HUDEP-2 (cell line): ENCODE data around the gene OSBPL3.

Experiments
- DNase-seq, 76 experiments: peaks; one replicate each; lab custom pipeline; 2025; ENCODE audit not compliant: unreplicated experiment in 76 of 76; lab: John Stamatoyannopoulos, UW

The OSBPL3 gene

GRCh38 chr7:24869572-24869971 lies 110.4 kb downstream of the OSBPL3 start:
- DNase-seq: no peak

DNA sequence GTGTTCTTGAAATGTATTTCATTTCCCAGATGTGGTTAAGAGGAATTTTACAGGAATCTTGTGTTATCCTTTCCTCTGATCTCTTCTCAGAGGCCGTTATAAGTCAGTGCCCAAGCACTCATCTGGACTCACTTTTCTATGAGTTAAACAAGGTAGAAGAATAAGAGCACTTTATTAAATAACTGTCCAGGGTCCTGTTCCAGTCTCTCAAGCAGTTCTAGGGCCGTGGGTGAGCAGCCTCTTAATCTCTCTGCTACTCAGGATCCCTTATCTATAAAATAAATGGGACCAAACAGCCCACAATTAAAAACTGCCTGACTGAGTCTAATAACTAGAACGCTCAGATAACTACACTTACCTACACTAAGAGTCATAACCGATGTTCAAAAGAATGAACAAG lies 111.2 kb downstream of the OSBPL3 start:
- no peak for DNase-seq

DNA sequence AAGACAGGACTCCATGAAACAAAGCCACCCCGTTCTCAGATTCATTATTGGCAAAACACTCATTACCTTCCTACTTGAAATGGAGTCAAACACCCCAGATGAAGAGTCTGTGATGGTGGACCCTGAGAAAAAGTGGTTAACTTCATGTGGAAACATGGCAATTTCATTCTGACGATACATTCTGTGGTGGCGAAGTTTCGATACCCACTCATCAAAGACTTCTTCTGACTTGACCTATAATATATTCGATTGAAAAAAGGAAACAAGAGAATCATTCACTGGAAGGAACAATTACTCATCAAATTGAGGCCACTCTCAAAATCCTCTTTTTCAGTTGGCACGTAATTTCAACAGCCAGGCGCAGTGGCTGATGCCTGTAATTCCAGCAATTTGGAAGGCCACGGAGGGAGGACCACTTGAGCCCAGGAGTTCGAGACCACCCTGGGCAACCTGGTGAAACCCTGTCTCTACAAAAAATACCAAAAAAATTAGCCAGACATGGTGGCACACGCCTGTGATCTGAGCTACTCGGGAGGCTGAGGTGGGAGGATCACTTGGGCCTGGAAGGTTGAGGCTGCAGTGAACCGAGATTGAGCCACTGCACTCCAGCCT lies 113.9 kb downstream of the OSBPL3 start:
- DNase-seq: no peak

DNA sequence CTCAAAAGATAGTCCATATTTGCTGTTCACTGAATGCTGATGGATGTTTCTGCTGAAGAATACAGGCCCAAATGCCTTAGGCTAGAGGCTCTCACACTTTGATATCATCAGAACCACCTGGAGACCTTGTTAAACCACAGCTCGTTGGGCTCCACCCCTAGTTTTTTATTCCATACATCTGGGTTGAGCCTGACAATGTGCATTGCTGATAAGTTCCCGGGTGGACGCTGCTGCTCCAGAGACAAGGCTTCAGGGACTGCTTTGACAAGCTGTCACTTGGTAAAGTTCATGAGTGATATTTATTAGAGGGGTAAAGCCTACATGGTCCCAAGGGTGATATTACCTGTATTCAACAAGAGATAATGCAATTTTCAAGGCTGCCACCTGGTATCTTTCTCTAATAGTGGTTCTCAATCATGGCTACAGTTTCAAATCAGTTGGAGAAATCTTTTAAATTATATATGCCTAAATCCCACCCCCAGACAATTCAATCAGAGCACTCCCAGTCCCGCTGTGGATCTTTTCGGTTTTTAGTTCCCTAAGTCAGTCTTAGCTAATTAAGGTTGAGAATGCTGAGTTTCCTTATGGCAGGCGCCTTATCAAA lies 115.7 kb downstream of the OSBPL3 start:
- DNase-seq: peak in 74 of 76 experiments; percentile 23 to 91 (median 64)

DNA sequence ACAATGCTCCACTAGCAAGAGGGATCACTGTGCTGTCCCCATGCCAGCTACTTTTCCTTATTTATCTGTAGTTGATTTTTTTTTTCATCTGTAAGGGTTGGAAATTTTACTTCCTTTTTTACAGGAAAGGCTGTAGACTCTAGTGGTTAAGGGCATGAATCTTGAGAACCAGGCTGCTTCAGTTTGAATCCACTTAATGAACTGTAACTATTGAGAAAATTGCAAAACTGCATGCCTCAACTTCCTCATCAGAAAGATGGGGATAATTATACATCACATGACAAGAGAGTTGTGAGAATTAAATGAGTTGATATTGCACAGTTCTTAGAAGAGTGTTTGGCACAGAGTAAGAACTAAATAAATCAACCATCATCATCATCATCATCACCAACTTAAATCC lies 116.4 kb downstream of the OSBPL3 start:
- DNase-seq: no peak

DNA sequence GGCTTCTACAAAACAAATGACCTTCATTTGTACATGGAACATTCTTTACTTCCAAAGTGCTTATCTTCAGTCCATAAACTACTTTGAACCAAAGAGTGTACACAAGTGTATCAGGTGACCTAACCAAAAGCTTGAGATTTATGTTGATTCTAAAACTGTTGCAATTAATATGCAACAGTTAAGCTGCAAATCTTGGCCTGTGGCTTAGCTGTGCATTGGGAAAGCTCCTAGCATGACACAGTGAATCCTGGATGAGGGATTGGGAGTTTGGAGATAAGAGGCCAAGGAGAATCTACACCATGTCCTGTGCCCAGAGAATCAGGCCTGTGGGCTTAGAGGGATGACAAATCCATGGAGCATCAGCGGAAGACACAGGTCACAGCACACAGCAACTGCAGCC lies 117.5 kb downstream of the OSBPL3 start:
- no peak for DNase-seq

- DNase-seq: no peak
Measured at GRCh38 chr7:24861336-24861735, 118.6 kb downstream of the OSBPL3 start.

GRCh38 chr7:24860611-24861010 lies 119.4 kb downstream of the OSBPL3 start:
- DNase-seq: no peak

DNA sequence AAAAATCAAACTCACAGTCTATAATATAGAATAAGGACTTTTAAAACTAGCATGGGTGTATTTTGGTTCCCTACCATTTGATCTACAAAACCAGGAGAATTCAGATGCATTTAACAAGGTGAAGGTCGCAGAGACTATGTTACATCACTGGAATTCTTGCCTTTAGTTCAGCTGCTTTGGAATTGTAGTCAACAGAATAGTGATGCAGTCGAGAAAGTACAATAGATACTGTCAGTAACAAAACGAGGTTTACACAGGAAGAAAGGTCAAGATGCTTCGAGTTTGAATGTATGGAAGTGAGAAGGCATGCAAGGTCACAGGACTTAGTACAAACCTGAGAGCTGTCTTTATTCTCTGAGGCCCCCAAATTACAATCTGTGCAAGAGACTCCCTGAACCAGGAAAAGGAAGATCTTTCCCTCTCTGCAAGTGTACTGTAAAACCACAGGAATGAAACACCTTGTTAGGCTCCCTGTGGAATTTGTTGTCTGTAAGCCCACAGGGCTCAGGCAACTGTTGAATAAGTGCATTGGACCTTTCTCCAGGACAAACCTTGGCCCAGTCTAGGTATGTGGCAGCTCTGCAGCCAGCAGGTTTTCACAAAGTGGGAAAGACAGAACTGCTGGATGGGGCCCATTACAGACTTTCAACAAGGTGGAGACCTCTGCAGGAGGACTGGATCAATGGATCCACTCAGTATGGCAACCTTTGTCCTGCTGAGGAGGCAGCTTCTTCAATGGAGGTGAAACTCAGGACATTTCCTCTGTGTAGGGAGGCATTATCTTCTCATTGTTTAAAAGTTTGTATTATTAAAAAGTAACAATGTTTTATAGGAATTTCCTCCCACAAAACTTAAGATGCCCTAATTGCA lies 121.6 kb downstream of the OSBPL3 start:
- DNase-seq: no peak

DNA sequence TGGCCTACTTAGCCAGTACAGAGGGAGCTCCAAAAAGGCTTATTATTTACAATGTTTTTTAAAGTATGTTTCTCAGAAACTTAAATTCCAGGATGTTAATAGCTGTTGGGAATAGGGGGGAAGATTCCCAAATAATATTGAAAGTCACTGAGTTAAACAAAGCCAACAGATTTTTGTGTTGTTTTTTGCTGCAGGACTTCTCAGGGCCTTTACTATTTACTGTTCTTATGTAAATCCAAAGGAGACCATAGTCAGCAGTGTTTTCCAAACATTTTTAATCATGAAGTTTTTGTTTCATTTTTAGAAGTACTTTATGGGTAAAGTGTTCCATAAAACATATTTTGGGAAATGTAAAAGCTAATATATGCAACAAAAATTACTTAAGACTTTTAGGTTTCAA lies 122.4 kb downstream of the OSBPL3 start:
- no peak for DNase-seq

DNA sequence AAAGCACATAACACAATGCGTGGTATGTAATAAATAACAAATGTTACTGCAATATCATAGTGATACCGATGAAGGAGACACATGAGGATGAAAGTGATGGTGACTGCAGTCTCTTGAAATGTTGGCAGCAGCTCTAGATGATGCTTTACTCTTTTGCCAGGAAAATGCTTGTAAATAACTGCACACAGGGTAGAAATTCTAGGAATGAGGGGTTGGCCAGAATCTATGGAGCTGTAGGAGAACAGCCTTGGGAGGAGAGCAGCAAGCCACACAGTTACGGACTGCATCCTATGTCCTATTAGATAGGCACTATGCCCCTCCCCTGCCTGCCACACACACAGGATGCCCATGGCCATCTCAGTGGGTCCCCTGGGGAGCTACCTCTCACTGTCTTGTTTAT lies 125.1 kb downstream of the OSBPL3 start:
- no peak for DNase-seq

DNA sequence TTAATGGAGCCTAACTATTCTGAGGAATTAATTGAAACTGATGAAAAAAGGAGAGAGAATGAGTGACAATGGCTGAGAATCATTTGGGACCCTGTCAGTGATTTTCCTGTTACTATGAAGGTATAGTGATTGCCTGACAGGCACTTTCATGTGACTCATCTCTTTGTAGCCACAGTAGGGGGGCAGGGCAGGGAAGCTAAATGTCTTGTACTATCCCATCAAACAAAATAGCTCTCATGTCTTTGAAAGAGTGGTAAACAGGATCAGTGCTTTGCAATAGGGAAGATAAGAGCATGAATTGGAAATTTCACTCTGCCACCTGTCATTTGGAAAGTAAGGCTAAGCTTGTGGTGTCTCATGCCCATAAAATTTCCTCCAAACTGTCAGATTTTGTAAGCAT lies 128.2 kb downstream of the OSBPL3 start:
- DNase-seq: peak in 2 of 76 experiments; percentile 6 to 9

GRCh38 chr7:24848878-24849277 lies 131.1 kb downstream of the OSBPL3 start:
- no peak for DNase-seq

GRCh38 chr7:24847754-24848153 lies 132.2 kb downstream of the OSBPL3 start:
- DNase-seq: no peak

DNA sequence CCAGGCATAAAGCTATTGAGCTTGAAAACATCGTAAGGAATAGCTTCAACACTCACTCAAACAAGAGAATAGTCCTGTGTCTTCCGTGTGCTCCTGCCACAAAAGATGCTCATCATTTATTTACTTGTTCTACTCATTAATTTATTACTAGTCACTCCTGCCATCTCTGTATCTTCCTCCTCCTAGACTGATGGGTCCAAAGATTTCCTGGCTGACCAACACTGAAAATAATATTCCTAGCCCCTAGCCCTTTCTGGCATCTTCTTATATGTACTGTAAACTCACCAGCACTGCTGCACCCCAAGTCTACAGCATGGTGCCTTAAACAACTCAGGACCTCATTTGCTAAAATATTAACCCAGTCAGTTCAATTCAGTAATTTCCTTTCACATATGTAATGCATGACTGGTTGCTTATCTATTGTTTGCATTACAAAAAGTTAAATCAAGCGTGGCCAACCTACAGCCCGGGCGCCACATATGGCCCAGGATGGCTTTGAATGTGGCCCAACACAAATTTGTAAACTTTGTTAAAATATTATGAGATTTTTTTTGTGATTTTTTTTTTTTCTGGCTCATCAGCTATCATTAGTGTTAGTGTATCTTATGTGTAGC lies 136.1 kb downstream of the OSBPL3 start:
- no peak for DNase-seq

DNA sequence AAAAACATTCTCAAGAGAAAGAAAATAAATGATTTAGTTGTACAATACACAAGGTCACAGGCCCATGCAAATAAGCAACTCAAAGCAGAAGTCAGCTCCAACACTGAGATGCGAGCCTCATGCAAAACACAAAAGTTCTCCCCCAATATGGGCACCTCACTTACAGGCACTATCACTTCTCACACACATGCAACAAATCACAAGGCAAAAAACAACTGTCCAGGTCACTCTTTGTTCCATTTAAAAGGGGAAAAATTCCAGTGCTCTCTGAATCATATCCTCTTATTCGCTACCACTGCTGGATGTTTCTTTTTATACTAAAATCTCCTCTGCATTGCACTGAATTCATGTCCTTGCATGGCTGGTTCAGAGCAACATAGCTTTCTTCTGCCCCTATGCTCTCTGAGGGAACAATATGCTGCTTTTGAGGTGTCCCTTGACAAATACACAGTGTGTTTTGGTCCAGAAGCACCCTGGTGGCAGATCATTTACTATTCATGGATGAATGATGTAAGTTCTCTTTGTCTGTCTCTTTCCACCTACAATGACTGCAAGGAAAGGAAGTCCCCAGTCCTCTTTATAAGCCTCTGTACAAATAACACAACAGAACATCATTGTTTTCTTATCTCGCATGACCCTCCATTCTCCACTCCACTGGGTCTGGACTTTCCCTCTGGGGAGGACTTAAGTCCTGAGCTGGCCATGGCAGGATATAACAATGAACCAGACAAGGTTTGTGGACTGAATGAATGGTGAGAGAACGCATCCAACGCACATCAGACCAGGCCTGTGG lies 137.3 kb downstream of the OSBPL3 start:
- DNase-seq: no peak

DNA sequence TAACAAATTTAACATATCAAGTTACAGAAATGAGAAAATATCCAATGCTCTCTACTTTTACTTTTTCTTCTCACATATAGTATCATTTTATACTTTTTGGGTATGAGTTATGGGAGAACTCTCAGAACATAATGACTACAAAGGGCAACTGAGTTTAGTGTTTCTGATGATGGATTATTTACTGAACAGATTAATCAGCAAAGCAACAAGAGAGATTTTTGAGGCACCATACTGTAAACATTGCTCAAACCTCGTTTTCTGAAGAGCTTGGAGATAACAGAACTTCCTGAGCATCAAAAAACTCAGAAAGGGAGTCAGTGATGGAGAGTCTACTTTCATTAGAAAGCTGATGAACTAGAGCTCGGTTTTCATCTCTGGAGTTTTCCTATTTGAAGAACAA lies 137.9 kb downstream of the OSBPL3 start:
- no peak for DNase-seq

GRCh38 chr7:24840563-24840962 lies 139.4 kb downstream of the OSBPL3 start:
- DNase-seq: no peak

GRCh38 chr7:24836084-24836483 lies 143.9 kb downstream of the OSBPL3 start:
- no peak for DNase-seq

DNA sequence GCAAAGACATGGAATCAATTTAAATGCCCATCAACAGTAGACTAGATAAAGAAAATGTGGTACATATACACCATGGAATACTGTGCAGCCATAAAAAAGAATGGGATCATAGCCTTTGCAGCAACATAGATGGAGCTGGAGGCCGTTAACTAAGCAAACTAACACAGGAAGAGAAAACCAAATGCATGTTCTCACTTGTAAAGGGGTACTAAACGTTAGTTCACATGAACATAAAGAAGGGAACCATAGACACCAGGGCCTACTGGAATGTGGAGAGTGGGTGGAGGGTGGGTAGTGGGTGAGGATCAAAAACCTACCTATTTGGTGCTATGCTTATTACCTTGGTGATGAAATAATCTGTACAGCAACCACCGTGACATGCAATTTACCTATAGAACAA lies 144.3 kb downstream of the OSBPL3 start:
- no peak for DNase-seq
